A172 (cell line): ENCODE data around the gene CLEC1A. TPM values are rescaled to one million over a fixed set of nuclear protein-coding genes. Genes with fewer than 3 reads are reported as not detected.
"Not testable (repeated sequence)": the region's sequence is repeated elsewhere in the genome, so short reads cannot be mapped to it uniquely, and the experiment has no call there.

ENCODE experiments used
- DNase-seq: peaks from one replicate; pipeline ENCODE4 v3.0.0-alpha.2; 2015; ENCODE audit warnings: low spot score
- total RNA-seq: library from RNA; depleted of rRNA; stranded (reverse); fragments of >200 nt; shearing (Covaris generic); gene quantifications from 2 replicates; pipeline ENCODE4 v1.2.3, GENCODE V29; 2014; rRNA removed

CLEC1A gene
- total RNA-seq, 1 experiment from 2014 or later, result not detected

GRCh38 chr12:10052193-10052913, 46.4 kb downstream of the CLEC1A start:
- DNase-seq, result no peak

DNA sequence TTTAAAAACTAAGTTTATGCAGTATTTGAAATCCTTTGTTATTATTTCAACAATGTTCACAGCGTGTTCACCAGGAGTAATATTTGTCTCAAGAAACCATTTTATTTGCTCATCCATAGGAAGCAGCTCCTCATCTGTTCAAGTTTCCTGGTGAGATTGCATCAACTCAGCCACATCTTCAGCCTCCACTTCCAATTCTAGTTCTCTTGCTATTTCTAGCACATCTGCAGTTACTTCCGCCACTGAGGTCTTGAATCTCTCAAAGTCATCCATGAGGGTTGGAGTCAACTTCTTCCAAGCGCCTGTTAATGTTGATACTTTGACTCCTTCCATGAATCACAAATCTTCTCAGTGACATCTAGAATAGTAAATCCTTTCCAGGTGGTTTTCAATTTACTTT, 50.3 kb downstream of the CLEC1A start:
- DNase-seq, result no peak

- no peak for DNase-seq
Observed at GRCh38 chr12:10042167-10042566, 56.6 kb downstream of the CLEC1A start.

DNA sequence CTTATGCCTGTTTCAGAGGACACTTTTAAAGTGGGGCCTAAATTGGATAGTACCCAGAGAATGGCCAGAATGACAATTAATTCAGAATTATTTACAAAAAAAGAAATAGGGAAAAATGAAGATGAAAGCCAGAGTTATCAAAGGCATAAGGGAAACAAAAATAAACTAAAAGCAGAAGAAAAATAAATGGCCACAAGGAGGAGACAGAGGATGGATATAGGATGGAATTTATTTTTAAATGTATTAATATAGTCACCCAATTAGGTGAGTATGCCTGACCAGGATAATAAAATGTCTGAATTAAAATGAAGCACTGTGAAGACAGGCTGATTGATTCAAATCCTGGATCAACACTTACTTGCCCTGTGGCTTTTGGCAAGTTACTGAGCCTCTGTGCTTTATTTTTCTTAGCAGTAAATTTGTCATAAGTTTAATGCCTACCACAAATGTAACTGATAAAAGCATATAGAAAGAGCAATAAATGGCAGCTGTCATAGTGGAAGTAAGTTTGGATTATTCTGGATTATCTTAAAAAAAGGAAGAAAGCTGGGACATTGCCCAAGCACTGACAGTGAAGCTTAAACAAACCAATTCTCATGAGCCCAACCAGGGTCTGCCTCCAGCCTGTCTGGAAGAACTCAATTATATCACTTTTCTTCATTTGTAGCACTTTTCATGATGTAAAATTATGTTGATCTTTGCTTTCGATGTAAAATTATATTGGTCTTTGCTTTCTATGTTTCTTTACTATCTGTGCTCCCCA, 64.8 kb downstream of the CLEC1A start:
- DNase-seq, result peak; percentile 3

- peak; percentile 85 for DNase-seq
Observed at GRCh38 chr12:10031771-10032175, 67.0 kb downstream of the CLEC1A start.

DNA sequence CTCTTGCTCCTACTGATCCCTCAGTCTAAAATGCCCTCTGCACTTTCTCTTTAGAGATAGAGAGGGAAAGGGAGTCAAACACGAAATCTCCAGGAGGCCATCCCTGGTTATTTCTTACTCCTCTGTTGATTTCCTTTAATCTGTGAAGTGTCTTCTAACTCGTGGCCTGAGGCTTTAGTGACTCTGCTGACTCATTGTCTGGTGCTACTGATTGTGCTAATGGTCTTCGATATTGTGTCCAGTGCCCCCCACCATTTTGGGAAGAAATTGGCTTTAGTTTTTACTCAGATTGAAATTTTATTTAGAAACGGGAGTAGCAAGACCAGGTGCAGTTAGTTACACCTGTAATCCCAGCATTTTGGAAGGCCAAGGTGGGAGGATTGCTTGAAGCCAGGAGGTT, 67.5 kb downstream of the CLEC1A start:
- DNase-seq, result peak; percentile 60

GRCh38 chr12:10030446-10030845, 68.3 kb downstream of the CLEC1A start, which contains the start of gene CLEC9A:
TSS of gene CLEC9A (plus strand) at chr12:10030682. CDS start at chr12:10052688, 22,006 bp downstream.
- no peak for DNase-seq

GRCh38 chr12:10027721-10028120, 71.1 kb downstream of the CLEC1A start:
- peak; percentile 40 for DNase-seq

GRCh38 chr12:10027311-10027710, 71.5 kb downstream of the CLEC1A start:
- peak; percentile 26 for DNase-seq

GRCh38 chr12:10026666-10027065, 72.1 kb downstream of the CLEC1A start:
- DNase-seq, result not testable (repeated sequence)

- no peak for DNase-seq
Observed at GRCh38 chr12:10025236-10025635, 73.5 kb downstream of the CLEC1A start.

DNA sequence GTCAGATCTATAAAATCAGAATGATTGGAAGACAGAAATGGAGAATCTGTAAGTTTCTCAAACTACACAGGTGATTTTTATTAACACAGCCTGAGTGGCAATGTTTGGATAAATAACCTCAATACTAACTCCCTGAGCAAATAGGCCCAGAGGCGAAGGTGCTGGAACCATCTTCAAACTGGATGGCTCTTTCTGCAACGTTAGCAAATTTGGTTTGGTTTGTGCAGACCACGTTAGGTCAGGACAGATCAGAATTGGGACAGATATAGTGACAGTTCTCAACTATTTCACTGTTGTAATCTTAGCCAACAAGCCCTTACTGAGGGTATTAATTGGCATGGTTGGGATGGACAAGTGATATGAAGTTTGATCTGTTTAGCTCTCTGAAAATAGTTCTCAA, 77.4 kb downstream of the CLEC1A start:
- no peak for DNase-seq

Other genes starting within 250 kb of the CLEC1A start
- 19.7 and 22.7 TPM in 2 replicates for gene CLEC2B, start 229.6 kb downstream of the CLEC1A start, total RNA-seq
- gene KLRF2, start 217.5 kb downstream of the CLEC1A start, total RNA-seq, result not detected in 2 replicates
- gene CLEC2A, start 166.6 kb downstream of the CLEC1A start, total RNA-seq, result not detected in 2 replicates
- 0.07 TPM in 1 of 2 replicates, not detected in the other for gene CLEC12A, start 127.6 kb downstream of the CLEC1A start, total RNA-seq
- not detected in 2 replicates for gene CLEC1B, start 99.9 kb downstream of the CLEC1A start, total RNA-seq
- gene CLEC12B, start 88.4 kb downstream of the CLEC1A start, total RNA-seq, result 0.05 TPM in 1 of 2 replicates, not detected in the other
- not detected in 2 replicates for gene CLEC9A, start 68.3 kb downstream of the CLEC1A start, total RNA-seq
- gene CLEC7A, start 31.2 kb upstream of the CLEC1A start, total RNA-seq, result not detected in 2 replicates
- gene OLR1, start 73.1 kb upstream of the CLEC1A start, total RNA-seq, result 26.5 and 27.9 TPM in 2 replicates
- 3.4 and 10.9 TPM in 2 replicates for gene TMEM52B, start 80.0 kb upstream of the CLEC1A start, total RNA-seq
- gene GABARAPL1, start 113.9 kb upstream of the CLEC1A start, total RNA-seq, result 20.4 and 20.8 TPM in 2 replicates
- gene KLRD1, start 208.9 kb upstream of the CLEC1A start, total RNA-seq, result not detected in 2 replicates